GM12873 (cell line): ENCODE measurements around the gene MYCT1.

Experiments
- TF ChIP-seq, protein P1 (sequence below): IDR thresholded peaks from 2 replicates; pipeline ENCODE4 v1.5.1; 2012; ENCODE audit warnings: low read depth, mild to moderate bottlenecking, moderate library complexity, low read length, control low read depth; ENCODE audit not compliant: insufficient read depth; ENCODE audit errors: missing control alignments

Gene MYCT1

DNA sequence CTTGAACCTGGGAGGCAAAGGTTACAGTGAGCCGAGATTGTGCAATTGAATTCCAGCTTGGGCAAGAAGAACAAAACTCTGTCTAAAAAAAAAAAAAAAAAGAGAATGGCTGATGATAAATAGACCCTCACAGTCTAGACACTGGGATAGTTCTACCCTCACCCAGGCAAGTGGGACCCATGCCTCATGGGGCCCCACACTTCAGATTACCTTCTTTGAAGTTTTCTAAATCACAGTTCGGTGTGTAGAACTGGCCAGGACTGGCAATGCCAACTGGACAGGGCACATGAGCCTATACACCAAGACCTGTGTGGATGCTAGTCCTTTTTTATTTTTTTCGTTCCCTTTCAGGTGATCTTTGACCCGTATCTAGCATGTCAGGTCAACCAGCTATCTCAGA is 28.6 kb downstream of the MYCT1 start:
- TF ChIP-seq, protein P1, sequence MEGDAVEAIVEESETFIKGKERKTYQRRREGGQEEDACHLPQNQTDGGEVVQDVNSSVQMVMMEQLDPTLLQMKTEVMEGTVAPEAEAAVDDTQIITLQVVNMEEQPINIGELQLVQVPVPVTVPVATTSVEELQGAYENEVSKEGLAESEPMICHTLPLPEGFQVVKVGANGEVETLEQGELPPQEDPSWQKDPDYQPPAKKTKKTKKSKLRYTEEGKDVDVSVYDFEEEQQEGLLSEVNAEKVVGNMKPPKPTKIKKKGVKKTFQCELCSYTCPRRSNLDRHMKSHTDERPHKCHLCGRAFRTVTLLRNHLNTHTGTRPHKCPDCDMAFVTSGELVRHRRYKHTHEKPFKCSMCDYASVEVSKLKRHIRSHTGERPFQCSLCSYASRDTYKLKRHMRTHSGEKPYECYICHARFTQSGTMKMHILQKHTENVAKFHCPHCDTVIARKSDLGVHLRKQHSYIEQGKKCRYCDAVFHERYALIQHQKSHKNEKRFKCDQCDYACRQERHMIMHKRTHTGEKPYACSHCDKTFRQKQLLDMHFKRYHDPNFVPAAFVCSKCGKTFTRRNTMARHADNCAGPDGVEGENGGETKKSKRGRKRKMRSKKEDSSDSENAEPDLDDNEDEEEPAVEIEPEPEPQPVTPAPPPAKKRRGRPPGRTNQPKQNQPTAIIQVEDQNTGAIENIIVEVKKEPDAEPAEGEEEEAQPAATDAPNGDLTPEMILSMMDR = no peak

DNA sequence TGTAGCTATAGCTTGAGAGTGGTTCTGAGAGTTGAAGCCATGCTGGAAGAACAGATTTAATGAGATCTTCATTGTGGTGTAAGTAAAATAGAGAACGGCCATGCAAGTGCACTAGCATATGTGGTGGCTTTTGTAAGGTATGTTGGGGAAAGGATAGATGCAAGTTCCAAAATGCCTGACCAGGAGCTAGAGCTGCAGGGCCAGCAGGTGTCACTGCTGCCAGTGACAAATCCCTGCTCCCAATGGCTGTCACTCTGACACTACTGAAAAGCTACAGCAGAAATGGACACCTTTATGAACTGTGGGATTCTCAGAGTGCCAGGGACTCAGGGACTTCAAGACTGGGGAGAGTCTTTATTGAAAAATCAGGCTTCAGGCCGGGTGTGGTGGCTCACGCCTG is 29.8 kb downstream of the MYCT1 start:
- TF ChIP-seq, protein P1 = peak; percentile 8

DNA sequence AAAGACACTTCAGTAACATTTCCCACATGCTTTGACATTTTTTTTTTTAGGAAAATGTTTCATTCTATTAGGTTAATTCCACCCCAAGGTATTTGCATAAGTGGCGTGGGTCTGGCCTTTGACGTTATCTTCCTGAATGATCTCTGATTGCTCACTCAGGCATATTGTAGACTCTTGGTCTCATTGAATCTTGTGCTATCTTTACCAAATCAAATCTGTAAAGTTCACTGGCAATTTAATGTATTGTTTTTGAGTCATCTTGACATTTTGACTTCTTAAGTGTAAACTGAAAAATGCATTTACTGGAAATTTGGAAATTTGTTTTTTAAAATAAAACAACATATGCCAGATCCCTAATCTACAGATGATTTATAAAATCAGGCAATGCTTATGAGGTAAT is 36.9 kb downstream of the MYCT1 start:
- TF ChIP-seq, protein P1 = no peak

DNA sequence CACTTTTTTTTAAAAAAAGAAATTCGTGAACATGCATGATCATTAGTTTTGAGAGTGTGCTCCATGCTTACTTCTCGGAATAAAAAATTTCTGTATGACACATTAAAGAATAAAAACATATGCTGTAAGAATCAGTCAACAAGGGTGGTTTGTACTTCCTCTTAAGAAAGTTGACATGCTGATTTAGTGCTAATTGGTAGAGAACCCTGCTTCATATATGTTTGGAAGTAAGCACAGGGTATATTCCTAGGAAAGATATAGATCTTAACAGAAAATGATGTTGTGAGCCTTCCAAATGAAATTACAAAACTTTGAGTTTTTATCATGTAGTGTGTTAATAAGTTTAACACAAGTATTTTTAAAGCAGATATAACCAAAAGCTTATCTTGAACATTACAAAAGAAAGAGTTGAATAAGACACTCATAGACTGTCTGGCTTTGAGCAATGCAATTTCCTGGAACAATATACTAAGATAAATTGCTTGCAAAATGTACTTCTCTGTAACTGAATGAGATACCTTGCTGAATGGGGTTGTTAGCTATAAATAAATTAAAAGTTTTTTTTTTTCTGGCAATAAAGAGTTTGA is 39.1 kb downstream of the MYCT1 start:
- TF ChIP-seq, protein P1 = no peak

DNA sequence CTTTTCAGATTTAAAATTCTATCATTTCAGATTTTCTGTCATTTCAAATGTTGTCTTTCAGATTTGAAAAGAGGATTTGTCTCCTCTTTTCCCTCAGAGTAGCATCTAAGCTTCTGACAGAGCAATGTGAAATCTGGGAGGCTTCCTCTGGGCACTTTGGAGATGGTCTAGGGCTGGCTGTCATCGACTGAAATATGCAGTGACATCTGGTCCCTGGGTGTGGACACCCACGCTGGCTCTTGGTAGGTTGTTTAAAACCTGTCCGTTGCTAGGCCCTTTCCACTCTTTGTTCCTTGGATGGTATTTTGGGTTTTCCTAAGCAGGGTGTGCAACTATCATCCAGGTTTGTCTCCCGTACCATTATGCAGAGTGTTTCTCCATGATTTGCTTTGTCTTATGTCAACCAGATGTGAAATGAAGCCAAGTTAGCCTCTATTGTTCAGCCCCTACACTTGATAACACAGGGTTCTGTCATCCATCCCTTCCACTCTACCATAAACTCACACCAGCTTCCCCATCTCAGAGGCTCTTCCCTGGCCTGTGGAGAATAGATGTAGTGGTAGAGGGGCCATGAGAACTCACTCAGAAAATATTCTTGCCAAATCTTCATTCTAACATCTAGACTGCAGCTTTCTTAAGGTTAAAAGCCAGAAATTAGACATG is 47.9 kb downstream of the MYCT1 start:
- TF ChIP-seq, protein P1 = no peak

DNA sequence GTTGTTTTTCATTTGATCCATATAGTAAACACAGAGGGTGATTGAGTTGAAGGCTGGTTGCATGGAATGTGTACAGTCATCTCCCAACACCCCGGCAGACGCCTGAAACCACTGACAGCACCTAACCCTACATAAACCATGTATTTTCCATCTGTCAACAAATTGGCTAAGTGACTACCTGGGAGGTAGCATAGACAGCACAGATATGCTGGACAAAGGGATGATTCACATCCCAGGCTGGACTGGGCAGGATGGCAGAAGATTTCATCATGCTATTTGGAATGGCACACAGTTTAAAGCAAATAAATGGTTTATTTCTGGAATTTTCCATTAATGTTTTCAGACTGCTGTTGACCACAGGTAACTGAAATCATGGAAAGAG is 48.5 kb downstream of the MYCT1 start:
- TF ChIP-seq, protein P1 = no peak

DNA sequence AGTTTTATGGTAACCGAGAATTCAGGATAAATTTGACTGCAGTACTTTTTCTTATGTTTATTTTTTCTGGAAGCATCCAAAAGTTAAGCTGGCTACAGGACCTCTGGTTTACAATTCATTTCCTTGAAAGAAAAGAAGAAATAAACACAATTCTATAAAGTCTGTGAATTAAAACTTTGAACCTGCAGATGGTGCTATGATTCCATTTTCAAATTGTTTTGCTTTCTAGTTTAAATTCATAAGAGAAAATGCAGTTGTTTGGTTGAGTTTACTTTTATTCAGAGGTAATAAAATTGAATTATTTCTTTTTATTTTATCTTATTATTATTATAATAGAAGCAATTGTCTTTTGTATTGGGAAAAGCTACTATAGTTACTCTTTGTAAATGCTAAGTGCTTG is 51.1 kb downstream of the MYCT1 start:
- TF ChIP-seq, protein P1 = no peak
